ENCODE data around the gene AP5B1. TPM values are rescaled to one million over a fixed set of nuclear protein-coding genes. Genes with fewer than 3 reads are reported as not detected.
"Not testable (repeated sequence)": the region's sequence is repeated elsewhere in the genome, so short reads cannot be mapped to it uniquely, and the experiment has no call there.

Gene AP5B1
- total RNA-seq, 1 experiment from 2014 or later = 24.2 TPM

DNA sequence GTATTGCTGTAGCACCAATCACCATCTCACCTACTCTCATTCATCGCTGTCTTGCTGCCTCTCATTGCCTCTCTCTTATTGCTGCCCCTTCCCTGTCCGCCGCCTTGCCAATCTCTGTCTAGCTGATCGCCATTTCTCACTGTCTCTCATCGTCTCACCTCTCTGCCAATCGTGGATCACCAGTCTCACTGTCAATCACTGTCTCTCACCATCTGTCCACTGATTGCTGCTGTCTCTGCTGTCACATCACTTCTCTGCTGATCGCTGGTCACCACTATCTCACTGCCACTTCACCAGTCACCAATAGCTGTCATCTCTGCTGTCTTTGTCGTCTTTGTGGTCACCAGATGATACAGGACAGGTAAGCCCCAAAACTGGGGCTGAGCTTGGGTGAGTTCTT lies 39.6 kb downstream of the AP5B1 start:
- CTCF ChIA-PET = interaction anchor here (0.6 kb wide), 1 partner anchor 12 kb away, joined by 3 read pairs; no protein-coding TSS in a partner anchor
- H3K9me3 ChIP-seq (ENCODE audit: low read length) = peaks cover 10% of the 10 kb centered on the region
- BruUV-seq (replicated peaks) = no TSS peak
- H3F3A ChIP-seq (ENCODE audit: low read length, unreplicated experiment) = no peaks in the 10 kb centered on the region
- H3K27me3 ChIP-seq (ENCODE audit: low read length) = no peaks in the 10 kb centered on the region
- TF ChIP-seq EZH2 (IDR thresholded peaks at IDR 0.05; ENCODE audit: low read length, unreplicated experiment) = no peak
- TF ChIP-seq, protein P1, sequence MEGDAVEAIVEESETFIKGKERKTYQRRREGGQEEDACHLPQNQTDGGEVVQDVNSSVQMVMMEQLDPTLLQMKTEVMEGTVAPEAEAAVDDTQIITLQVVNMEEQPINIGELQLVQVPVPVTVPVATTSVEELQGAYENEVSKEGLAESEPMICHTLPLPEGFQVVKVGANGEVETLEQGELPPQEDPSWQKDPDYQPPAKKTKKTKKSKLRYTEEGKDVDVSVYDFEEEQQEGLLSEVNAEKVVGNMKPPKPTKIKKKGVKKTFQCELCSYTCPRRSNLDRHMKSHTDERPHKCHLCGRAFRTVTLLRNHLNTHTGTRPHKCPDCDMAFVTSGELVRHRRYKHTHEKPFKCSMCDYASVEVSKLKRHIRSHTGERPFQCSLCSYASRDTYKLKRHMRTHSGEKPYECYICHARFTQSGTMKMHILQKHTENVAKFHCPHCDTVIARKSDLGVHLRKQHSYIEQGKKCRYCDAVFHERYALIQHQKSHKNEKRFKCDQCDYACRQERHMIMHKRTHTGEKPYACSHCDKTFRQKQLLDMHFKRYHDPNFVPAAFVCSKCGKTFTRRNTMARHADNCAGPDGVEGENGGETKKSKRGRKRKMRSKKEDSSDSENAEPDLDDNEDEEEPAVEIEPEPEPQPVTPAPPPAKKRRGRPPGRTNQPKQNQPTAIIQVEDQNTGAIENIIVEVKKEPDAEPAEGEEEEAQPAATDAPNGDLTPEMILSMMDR (conservative IDR thresholded peaks at IDR 0.05; ENCODE audit: low read depth, low read length) = no peak
- no peak for TF ChIP-seq EZH2phosphoT487 (IDR thresholded peaks at IDR 0.05; ENCODE audit: borderline replicate concordance, low read length)
- H3K4me2 ChIP-seq (ENCODE audit: low read length) = no peak overlapping the region
- intact Hi-C loops (cut with micrococcal nuclease) = no loop called here
- DNase-seq = no peak
- H2AFZ ChIP-seq (ENCODE audit: low read length) = no peak overlapping the region
- H3K4me3 ChIP-seq (ENCODE audit: low read length) = no peak overlapping the region
- no peaks in the 10 kb centered on the region for H3K9me2 ChIP-seq (replicated peaks; ENCODE audit: low read length)
- no peak overlapping the region for H3K9ac ChIP-seq (ENCODE audit: low read length)
- POLR2A ChIA-PET (ENCODE audit: unreplicated experiment) = no interaction called here
- H3K4me1 ChIP-seq (ENCODE audit: insufficient read depth, low read length) = no peaks in the 10 kb centered on the region
- H3K79me2 ChIP-seq (ENCODE audit: low read length) = no peaks in the 10 kb centered on the region
- no peaks in the 10 kb centered on the region for H4K20me1 ChIP-seq (ENCODE audit: low read length)
- no peaks in the 10 kb centered on the region for H3K36me3 ChIP-seq (ENCODE audit: low read depth, low read length)
- ATAC-seq = no peak
- no peak overlapping the region for H3K27ac ChIP-seq (ENCODE audit: low read length)

DNA sequence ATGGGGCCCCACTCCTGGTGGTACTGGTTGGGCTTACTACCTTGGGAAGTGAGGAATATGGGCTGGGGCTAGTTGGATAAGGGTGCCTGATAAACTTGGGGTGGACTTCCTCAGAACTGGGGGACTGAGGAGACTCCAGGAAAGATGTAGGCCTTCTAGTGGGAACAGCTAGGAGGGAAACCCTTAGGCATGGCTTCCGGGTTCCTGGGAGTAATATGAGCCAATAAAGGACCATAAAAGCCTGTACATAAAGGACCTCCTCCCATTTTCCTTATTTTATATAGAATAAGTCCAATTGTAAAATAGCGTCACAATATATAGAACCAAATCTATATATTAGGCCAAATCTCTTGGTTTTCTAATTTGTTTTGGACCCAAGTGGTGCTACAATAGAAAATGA lies 41.8 kb downstream of the AP5B1 start:
- ATAC-seq (no peak), DNase-seq (no peak)
- Histone ChIP-seq H3K36me3 (ENCODE audit: low read depth, low read length) (no peaks in the 10 kb centered on the region), H3K27me3 (ENCODE audit: low read length) (no peaks in the 10 kb centered on the region), H3K27ac (ENCODE audit: low read length) (no peak overlapping the region), H3K79me2 (ENCODE audit: low read length) (no peaks in the 10 kb centered on the region), H3K4me2 (ENCODE audit: low read length) (no peak overlapping the region), H3K4me3 (ENCODE audit: low read length) (no peak overlapping the region), H3K9ac (ENCODE audit: low read length) (no peak overlapping the region), H2AFZ (ENCODE audit: low read length) (no peak overlapping the region), H3K4me1 (ENCODE audit: insufficient read depth, low read length) (no peaks in the 10 kb centered on the region), H3K9me3 (ENCODE audit: low read length) (peaks cover 15% of the 10 kb centered on the region), H3F3A (ENCODE audit: low read length, unreplicated experiment) (no peaks in the 10 kb centered on the region), H3K9me2 (replicated peaks; ENCODE audit: low read length) (no peaks in the 10 kb centered on the region), H4K20me1 (ENCODE audit: low read length) (no peaks in the 10 kb centered on the region)
- TF ChIP-seq, protein P1 (conservative IDR thresholded peaks at IDR 0.05; ENCODE audit: low read depth, low read length) = no peak
- TF ChIP-seq EZH2phosphoT487 (IDR thresholded peaks at IDR 0.05; ENCODE audit: borderline replicate concordance, low read length) = no peak
- no peak for TF ChIP-seq EZH2 (IDR thresholded peaks at IDR 0.05; ENCODE audit: low read length, unreplicated experiment)
- no TSS peak for BruUV-seq (replicated peaks)
- intact Hi-C loops (cut with micrococcal nuclease) = no loop called here
- ChIA-PET POLR2A (ENCODE audit: unreplicated experiment) (interaction anchor here (0.6 kb wide), 1 partner anchor 18 kb away, joined by 4 read pairs; the partner anchor contains the start of gene RNASEH2C), CTCF (no interaction called here)

DNA sequence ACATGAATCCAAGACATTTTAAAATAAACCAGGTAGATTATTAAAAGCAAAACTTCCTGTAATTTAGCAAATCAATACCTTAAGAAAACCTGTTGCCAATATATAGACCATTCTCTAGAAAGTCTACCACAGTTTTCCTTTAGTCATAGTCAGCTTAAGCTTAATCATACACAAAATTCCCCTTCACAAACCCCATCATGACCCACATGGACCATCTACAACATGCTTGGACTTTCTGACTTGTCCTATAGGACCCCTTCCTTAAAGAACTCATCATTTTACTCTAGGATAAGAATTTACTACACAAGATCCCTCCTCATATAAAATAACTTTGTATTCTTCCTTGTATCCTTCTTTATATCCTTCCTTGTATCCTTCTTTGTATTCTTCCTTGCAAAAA lies 44.0 kb downstream of the AP5B1 start:
- H3K27me3 ChIP-seq (ENCODE audit: low read length) = peaks cover 3% of the 10 kb centered on the region; the same call in 1 of the 2 replicates
- H2AFZ ChIP-seq (ENCODE audit: low read length) = no peak overlapping the region
- no peaks in the 10 kb centered on the region for H3K4me1 ChIP-seq (ENCODE audit: insufficient read depth, low read length)
- no peaks in the 10 kb centered on the region for H3K79me2 ChIP-seq (ENCODE audit: low read length)
- H3K4me3 ChIP-seq (ENCODE audit: low read length) = no peak overlapping the region
- DNase-seq (no peak), ATAC-seq (no peak)
- ChIA-PET POLR2A (ENCODE audit: unreplicated experiment) (no interaction called here), CTCF (no interaction called here)
- peaks cover 20% of the 10 kb centered on the region for H3K9me3 ChIP-seq (ENCODE audit: low read length)
- H4K20me1 ChIP-seq (ENCODE audit: low read length) = no peaks in the 10 kb centered on the region
- no TSS peak for BruUV-seq (replicated peaks)
- H3K27ac ChIP-seq (ENCODE audit: low read length) = no peak overlapping the region
- no peaks in the 10 kb centered on the region for H3F3A ChIP-seq (ENCODE audit: low read length, unreplicated experiment)
- intact Hi-C loops (cut with micrococcal nuclease) = no loop called here
- no peaks in the 10 kb centered on the region for H3K36me3 ChIP-seq (ENCODE audit: low read depth, low read length)
- no peaks in the 10 kb centered on the region for H3K9me2 ChIP-seq (replicated peaks; ENCODE audit: low read length)
- no peak overlapping the region for H3K4me2 ChIP-seq (ENCODE audit: low read length)
- TF ChIP-seq EZH2phosphoT487 (IDR thresholded peaks at IDR 0.05; ENCODE audit: borderline replicate concordance, low read length) = no peak
- no peak for TF ChIP-seq EZH2 (IDR thresholded peaks at IDR 0.05; ENCODE audit: low read length, unreplicated experiment)
- TF ChIP-seq, protein P1 (conservative IDR thresholded peaks at IDR 0.05; ENCODE audit: low read depth, low read length) = no peak
- no peak overlapping the region for H3K9ac ChIP-seq (ENCODE audit: low read length)

DNA sequence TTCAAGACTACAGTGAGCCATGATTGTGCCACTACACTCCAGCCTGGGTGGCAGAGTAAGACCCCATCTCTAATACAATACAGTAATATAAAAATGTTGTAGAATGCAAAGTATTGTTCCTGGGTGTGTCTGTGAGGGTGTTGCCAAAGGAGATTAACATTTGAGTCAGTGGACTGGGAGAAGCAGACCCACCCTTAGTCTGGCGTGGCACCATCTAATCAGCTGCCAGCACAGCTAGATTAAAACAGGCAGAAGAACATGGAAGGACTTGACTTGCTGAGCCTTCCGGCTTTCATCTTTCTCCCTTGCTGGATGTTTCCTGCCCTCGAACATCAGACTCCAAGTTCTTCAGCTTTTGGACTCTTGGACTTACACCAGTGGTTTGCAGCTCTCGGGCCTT lies 45.7 kb downstream of the AP5B1 start:
- ATAC-seq; intact Hi-C loops (cut with micrococcal nuclease); H3K36me3 ChIP-seq (ENCODE audit: low read depth, low read length); H3K4me3 ChIP-seq (ENCODE audit: low read length); H3K79me2 ChIP-seq (ENCODE audit: low read length); H3K4me1 ChIP-seq (ENCODE audit: insufficient read depth, low read length); H3K9ac ChIP-seq (ENCODE audit: low read length); BruUV-seq (replicated peaks); H3K9me2 ChIP-seq (replicated peaks; ENCODE audit: low read length); CTCF ChIA-PET; H3F3A ChIP-seq (ENCODE audit: low read length, unreplicated experiment); H3K4me2 ChIP-seq (ENCODE audit: low read length); H3K27ac ChIP-seq (ENCODE audit: low read length); H3K27me3 ChIP-seq (ENCODE audit: low read length); H2AFZ ChIP-seq (ENCODE audit: low read length); DNase-seq; H4K20me1 ChIP-seq (ENCODE audit: low read length): not testable (repeated sequence)
- POLR2A ChIA-PET (ENCODE audit: unreplicated experiment) = interaction anchor here (0.7 kb wide), 1 partner anchor 10 kb away, joined by 12 read pairs; no protein-coding TSS in a partner anchor
- H3K9me3 ChIP-seq (ENCODE audit: low read length) = peaks cover 22% of the 10 kb centered on the region
